Activated T-cell treated with anti-CD3 and anti-CD28 coated beads, Interleukin-2, amount 50 U/mL, for 24 hours (primary cell): Measurements from ENCODE around the gene FAM13A.

Source experiments
- DNase-seq: peaks from one replicate; pipeline ENCODE4 v3.0.0-alpha.2; 2020
- H3K27ac Mint-ChIP-seq: 2 replicates; pipeline ENCODE4 v1.8.0; 2020; ENCODE audit warnings: mild to moderate bottlenecking, mixed read lengths
- H3K27me3 Mint-ChIP-seq: 2 replicates; pipeline ENCODE4 v1.8.0; 2020; ENCODE audit warnings: mixed read lengths
- H3K36me3 Mint-ChIP-seq: 2 replicates; pipeline ENCODE4 v1.8.0; 2020; ENCODE audit warnings: low read depth, mixed read lengths
- H3K4me1 Mint-ChIP-seq: 2 replicates; pipeline ENCODE4 v1.8.0; 2020; ENCODE audit warnings: low read depth, mixed read lengths
- H3K4me3 Mint-ChIP-seq: 2 replicates; pipeline ENCODE4 v1.8.0; 2020; ENCODE audit warnings: mild to moderate bottlenecking, moderate library complexity, mixed read lengths
- H3K9me3 Mint-ChIP-seq: 2 replicates; pipeline ENCODE4 v1.8.0; 2020; ENCODE audit warnings: mixed read lengths

The FAM13A gene

DNA sequence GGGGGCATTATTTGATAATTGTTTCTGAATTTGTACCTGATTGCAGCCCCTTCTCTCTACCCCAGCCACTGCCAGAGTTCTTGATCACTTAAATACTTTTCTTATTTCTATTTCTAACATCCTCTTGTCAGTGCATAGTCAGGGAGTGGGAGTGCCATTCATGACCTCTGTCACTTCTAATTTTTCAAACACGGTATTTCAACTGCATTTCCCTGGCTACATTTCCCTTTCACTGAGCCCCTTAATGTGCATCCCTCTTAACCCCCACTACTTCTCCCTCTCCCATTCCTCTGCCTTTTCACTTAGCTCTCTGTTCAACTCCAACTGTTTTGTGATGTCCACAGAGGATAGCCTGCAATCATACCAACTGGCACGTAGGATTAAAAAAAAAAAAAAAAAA, 231.1 kb downstream of the FAM13A start:
- no peak for DNase-seq
- H3K27ac Mint-ChIP-seq, result no peak overlapping the region
- no peaks in the 10 kb centered on the region for H3K36me3 Mint-ChIP-seq
- no peak overlapping the region for H3K4me3 Mint-ChIP-seq
- H3K9me3 Mint-ChIP-seq, result no peaks in the 10 kb centered on the region
- no peaks in the 10 kb centered on the region for H3K27me3 Mint-ChIP-seq
- peaks cover 19% of the 10 kb centered on the region for H3K4me1 Mint-ChIP-seq

DNA sequence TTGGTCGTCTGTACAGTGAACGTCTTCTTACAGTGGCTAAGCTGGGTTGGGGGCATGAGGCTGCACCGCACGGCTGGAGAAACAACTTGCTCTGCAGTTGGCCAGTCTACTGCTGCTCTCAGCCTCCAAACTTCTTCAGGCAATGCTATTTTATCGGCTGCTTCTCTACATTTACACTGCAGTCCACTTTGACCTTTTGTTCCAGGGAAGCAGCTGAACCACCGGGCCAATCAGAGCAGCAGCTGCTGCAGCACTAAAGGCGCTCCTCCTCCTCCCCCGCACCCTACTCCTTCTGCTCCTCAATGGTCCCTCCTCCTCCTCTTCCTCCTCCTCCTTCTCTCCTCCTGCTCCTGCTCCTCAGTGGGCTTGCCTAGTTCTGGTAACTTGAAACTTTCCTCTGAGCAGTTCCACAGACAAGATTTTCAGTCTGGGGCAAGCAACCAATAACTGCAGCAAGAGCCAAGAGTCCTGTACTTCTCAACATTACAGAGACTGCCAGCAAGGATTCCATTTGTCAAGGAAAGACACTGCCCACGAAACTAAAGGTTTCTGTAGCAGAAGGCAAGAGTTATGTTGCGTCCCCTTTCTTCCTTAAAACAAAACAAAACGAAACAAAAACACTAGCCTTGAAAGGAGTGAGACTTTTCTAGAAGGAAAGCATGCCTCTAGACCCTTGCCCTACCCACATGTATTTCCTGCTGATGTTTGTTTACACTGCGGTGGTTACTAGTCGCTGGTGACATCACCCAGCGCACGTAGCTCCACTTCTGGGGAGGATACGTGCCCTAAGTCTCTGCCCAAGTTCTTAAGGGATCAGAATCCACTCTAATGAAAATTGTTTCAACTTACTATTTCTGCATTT, 233.7 kb downstream of the FAM13A start:
- Mint-ChIP-seq H3K9me3 (no peaks in the 10 kb centered on the region), H3K27ac (peak overlapping the region; percentile 86), H3K4me3 (peak overlapping the region; percentile 80), H3K36me3 (no peaks in the 10 kb centered on the region), H3K27me3 (no peaks in the 10 kb centered on the region), H3K4me1 (peaks cover 38% of the 10 kb centered on the region)
- peak; percentile 52 for DNase-seq

DNA sequence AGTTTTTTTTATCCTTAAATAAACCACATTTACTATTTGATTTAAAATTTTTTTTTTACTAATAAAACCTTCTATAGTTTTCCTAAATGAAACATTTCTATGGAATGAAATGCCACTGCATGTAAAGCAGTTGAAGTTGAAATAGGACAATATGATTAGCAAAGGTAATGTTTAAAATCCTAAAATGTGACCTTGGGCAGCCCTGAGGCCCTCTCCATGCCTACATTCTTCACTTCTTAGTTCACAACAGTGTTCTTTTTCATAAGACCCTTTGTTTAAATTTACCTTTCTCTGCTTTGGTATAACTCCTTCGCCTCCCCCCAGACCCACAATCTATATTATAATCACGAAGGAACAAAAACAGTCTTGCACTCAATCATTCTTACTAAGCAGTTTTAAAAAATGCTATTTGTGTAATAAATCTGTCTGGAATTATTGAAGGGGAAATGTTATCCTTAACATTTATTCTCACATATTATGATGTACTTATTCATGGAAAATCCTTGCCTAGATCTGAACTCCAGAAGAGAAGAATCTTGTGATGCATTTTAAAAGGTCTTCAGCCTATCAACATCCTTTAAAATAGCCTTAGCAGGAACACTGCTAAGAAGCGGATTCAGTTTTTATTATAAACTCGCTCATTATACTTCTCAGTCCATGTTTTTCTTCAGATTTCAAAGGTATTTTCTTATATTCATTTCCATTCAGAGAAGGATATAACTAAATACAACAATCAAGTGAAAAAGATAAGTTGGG, 234.8 kb downstream of the FAM13A start:
- H3K9me3 Mint-ChIP-seq, result no peaks in the 10 kb centered on the region
- peak overlapping the region; percentile 80 for H3K4me3 Mint-ChIP-seq
- no peak overlapping the region for H3K27ac Mint-ChIP-seq

DNA sequence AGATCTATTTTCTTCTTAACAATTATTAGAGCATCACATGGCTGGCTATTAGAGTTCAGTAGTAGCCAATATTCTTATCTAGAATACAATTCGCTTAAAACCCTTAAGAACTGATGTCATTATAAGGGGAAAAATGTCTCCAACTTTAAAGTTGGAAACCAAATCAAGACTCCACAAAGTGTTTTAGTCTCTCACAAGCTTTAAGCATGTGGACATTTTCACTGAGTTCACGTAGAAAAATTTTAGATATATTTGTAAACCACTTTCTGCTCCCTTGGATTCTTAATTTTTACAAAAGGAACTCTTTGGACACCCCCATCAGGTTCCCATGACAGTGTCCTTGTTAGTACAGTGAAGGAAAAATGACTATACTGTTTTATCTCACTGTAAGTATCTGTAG, 235.5 kb downstream of the FAM13A start:
- Mint-ChIP-seq H3K27ac (no peak overlapping the region), H3K4me3 (no peak overlapping the region), H3K27me3 (no peaks in the 10 kb centered on the region), H3K36me3 (no peaks in the 10 kb centered on the region), H3K9me3 (no peaks in the 10 kb centered on the region), H3K4me1 (peaks cover 38% of the 10 kb centered on the region)
- DNase-seq, result no peak

More for the DNA sequence above, 234.8 kb downstream of the FAM13A start:
- DNase-seq, result no peak
- H3K27me3 Mint-ChIP-seq, result no peaks in the 10 kb centered on the region
- H3K36me3 Mint-ChIP-seq, result no peaks in the 10 kb centered on the region
- H3K4me1 Mint-ChIP-seq, result peaks cover 38% of the 10 kb centered on the region

DNA sequence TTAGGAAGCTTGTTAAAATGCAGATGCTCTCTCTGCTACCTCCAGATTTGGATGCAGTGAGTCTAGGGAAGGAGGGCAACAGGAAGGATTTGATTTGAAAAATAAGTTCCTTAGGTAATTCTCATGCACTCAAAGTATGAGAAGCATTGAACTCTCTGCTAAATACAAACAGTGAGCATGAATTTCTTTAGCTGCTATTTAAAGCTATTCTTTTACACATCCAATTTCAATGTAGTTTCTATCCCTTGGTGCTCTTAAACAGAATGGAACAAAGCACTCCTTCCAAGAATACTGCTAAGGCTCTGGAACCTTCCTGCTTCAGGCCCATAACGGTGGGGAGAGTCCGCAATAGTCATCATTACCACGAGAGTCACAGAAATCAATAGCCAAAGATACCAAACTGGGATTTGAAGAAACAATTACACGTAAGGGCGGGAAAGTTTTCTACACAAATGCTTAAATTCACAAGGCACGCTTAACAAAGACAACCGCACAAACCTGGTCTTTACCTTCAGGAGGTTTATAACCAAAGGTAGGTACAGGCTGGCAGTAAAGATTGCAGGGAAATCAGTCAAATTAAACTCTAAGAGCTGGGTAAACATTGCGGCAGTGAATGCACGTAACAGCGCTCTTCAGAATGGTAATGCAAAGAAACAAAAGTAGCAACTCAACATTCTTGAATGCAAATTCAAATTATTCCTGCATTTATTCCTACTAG, 236.1 kb downstream of the FAM13A start:
- Mint-ChIP-seq H3K27me3 (no peaks in the 10 kb centered on the region), H3K9me3 (no peaks in the 10 kb centered on the region), H3K4me1 (peaks cover 38% of the 10 kb centered on the region), H3K4me3 (no peak overlapping the region), H3K27ac (no peak overlapping the region), H3K36me3 (no peaks in the 10 kb centered on the region)
- DNase-seq, result no peak

DNA sequence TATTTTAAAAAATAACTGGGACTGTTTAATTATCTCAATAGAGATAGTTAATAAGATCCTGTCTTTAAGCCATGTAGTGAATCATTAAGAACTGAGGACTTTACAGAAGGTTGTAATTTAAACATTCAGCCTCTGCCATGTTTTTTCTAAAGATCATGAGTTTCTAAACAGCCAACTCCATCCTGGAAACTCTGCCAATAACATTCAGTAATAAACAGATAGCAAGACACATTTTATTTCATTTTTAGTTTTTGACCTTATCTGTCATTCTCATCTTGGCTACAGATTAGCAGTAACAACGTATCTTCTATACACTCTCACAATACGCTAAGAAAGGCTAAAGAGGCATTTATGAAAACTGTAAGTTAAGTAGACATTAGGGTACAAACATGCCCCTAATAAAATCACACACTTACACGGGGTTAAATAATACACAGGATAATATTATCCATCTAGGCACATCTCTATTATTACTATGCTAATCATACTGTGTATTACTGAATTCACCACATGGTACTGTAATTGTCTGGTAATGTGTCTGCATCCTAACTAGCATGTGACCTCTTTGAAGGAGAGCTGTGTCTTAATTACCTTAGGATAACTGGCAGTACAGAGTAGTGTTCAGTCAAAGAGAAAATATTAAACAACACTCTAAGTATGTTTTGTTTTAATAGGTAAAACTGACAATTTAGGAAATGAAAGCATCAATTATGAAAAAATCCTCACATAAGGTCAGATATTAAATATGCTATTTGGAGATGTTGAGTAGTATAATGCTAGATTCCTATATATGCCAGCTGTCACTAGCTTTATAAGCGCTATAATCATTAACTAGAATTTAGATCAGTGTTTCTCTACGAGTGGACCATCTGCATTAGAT, 236.9 kb downstream of the FAM13A start:
- Mint-ChIP-seq H3K9me3 (no peaks in the 10 kb centered on the region), H3K27ac (no peak overlapping the region), H3K27me3 (no peaks in the 10 kb centered on the region), H3K4me1 (peaks cover 38% of the 10 kb centered on the region), H3K4me3 (no peak overlapping the region), H3K36me3 (no peaks in the 10 kb centered on the region)
- DNase-seq, result no peak

DNA sequence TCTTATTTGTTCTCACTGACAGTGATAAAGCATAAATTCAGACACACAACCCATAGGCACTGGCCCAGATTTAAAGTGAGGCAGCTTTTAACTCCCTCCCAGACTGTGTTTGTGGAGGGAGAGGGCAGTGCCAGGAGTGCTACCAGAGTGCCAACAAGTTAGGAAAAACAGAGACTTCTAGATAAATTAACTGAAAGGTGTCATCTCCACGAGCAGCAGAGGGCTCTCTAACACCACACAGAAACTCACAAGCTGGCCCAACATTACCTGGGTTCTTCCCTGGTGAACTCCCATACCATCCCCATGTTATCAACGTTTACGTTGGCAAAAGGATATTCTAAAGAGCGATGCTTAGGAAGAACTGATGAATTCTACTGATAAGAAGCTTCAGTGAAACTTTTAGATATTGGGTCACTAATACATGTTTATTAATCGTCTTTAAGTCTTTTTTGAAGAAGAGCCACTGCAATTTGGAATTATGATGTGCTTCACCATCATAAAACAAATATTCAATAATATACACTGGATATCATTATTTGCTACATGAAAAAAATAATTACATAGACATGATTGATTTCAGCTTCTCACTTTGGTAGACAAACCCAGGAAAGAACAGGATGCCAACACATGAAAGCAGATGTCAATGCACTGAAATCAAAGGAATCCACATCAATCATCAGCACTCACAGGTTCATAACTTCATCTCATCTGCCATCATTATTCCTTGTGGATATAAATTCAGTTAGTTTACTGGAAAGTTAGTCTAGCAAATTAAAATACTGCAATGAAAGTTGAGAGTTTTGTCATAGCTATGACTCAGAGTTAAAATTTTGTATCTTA, 238.1 kb downstream of the FAM13A start:
- no peaks in the 10 kb centered on the region for H3K27me3 Mint-ChIP-seq
- no peaks in the 10 kb centered on the region for H3K9me3 Mint-ChIP-seq
- no peaks in the 10 kb centered on the region for H3K36me3 Mint-ChIP-seq
- no peak overlapping the region for H3K4me3 Mint-ChIP-seq
- peak; percentile 47 for DNase-seq
- no peak overlapping the region for H3K27ac Mint-ChIP-seq
- H3K4me1 Mint-ChIP-seq, result peaks cover 38% of the 10 kb centered on the region

DNA sequence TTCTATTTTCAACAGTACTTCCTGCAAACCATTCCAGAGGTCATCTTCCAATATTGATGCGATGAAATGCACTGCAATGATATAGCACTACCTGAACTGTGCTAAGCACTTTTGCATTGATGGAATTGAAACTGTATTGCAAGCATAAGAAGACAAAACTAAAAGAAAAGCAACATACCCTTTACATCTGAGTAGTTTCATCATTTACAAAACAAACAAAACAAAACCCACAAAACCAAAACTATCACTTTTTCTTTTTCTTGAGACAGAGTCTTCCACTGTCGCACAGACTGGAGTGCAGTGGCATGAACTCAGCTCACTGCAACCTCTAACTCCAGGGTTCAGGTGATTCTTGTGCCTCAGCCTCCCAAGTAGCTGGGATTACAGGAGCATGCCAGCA, 239.2 kb downstream of the FAM13A start:
- Mint-ChIP-seq H3K27me3 (no peaks in the 10 kb centered on the region), H3K4me1 (peaks cover 27% of the 10 kb centered on the region), H3K36me3 (no peaks in the 10 kb centered on the region), H3K9me3 (no peaks in the 10 kb centered on the region), H3K27ac (no peak overlapping the region), H3K4me3 (no peak overlapping the region)
- DNase-seq, result no peak

DNA sequence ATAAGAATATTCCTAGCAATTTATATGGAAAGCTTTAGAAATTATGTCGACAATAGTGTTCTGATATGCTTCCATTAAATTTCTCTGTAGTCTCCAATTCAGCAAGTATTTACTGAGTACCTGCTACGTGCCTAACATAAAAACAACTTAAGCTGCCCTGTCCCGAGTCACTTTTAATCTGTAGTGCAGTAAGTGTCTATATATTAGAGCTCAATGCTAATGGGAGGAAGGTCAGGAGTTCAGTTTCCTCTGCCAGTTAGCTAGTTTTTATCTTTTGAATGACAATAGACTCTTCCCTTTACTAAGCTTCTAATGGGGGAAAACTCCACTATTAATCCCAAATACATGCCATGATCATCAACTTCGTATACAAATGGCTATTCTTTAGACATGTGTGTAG, 240.6 kb downstream of the FAM13A start:
- no peaks in the 10 kb centered on the region for H3K36me3 Mint-ChIP-seq
- no peak for DNase-seq
- H3K4me1 Mint-ChIP-seq, result peaks cover 20% of the 10 kb centered on the region
- no peak overlapping the region for H3K4me3 Mint-ChIP-seq
- no peaks in the 10 kb centered on the region for H3K9me3 Mint-ChIP-seq
- no peak overlapping the region for H3K27ac Mint-ChIP-seq
- no peaks in the 10 kb centered on the region for H3K27me3 Mint-ChIP-seq

DNA sequence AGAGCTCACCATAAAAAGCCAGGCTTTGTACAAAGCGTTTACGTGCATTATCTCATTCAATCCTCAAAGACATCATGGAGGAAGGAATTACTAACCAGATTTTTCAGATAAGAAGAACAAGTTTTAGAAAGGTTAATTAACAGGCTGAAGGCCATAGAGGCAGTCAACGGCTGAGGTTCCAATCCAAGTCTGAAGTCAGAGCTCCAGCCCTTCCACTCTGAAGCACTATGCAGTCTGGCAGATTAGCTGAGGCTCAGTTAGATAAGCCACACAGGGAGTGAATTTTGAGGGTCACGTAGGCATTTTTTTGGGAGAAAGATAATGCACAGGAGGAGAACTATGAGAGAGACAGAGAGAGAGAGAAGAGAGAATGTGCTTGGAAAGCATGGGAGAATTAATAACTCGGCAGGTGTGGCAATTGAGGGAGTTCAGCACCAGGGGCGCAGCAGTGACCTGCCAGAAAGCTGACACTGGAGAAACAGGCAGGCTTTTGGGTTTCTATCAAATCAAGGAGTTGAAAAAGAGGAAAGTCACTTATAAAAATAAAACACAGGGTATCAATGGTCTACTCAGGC, 242.9 kb downstream of the FAM13A start:
- no peaks in the 10 kb centered on the region for H3K9me3 Mint-ChIP-seq
- no peak overlapping the region for H3K4me3 Mint-ChIP-seq
- DNase-seq, result no peak
- H3K36me3 Mint-ChIP-seq, result no peaks in the 10 kb centered on the region
- H3K27me3 Mint-ChIP-seq, result no peaks in the 10 kb centered on the region
- no peak overlapping the region for H3K27ac Mint-ChIP-seq
- H3K4me1 Mint-ChIP-seq, result peaks cover 7% of the 10 kb centered on the region

DNA sequence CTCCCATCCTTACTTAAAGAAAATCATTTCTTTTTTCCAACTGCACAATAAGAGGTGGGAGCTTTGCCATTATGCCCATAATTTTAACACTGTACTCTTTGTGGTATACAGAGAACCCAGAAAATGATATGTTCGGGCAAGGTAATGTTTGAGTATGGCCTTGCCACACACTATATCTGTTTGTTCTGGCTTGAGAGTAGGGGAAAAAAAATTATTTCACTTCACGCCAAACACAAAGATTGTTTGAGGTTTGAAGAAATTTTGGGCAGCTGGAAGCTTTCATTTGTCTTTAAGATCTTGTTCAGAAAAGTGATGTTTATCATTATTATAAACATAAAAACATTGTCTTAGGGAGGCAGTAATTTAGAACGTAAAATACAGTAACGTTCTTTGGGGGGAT, 244.0 kb downstream of the FAM13A start:
- Mint-ChIP-seq H3K4me1 (peaks cover 1% of the 10 kb centered on the region), H3K27ac (no peak overlapping the region), H3K4me3 (no peak overlapping the region), H3K36me3 (no peaks in the 10 kb centered on the region), H3K9me3 (no peaks in the 10 kb centered on the region), H3K27me3 (no peaks in the 10 kb centered on the region)
- DNase-seq, result no peak

DNA sequence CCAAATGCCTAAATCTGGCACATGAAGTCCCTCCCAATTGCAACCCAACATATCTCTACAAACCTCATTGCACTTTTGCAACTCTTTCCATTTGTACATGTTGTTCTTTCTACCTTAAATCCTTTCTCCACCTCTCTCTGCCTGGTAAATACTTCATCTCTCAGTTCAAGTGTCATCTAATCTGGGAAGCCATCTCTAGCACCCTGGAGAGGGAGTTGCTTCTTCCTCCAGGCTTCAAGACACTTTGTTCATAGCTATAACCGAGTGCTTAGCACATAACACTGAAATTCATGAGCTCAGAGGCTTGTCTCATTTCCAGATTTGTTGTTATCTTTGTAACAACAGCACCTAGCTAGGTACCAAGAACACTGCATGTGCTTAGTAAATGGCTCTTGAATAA, 244.6 kb downstream of the FAM13A start:
- DNase-seq, result no peak
- Mint-ChIP-seq H3K4me3 (no peak overlapping the region), H3K27ac (no peak overlapping the region), H3K4me1 (peaks cover 1% of the 10 kb centered on the region), H3K36me3 (no peaks in the 10 kb centered on the region), H3K9me3 (no peaks in the 10 kb centered on the region), H3K27me3 (no peaks in the 10 kb centered on the region)

DNA sequence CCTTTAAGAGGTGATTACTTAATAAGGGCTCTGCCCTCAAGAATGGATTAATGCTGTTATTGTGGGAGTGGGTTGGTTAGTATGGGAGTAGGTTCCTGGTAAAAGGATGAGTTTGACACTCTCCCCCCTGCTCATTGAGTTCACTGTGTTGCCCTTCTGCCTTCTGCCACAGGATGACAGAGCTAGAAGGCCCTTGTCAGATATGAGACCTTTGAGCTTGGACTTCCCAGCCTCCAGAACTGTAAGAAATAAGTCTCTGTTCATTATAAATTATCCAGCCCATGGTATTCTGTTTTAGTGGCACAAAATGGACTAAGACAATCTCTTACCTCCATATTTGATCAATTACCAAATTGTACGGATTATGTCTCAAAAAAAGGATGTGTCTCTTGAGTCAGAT, 245.1 kb downstream of the FAM13A start:
- Mint-ChIP-seq H3K9me3 (no peaks in the 10 kb centered on the region), H3K27me3 (no peaks in the 10 kb centered on the region), H3K36me3 (no peaks in the 10 kb centered on the region), H3K4me1 (peaks cover 1% of the 10 kb centered on the region), H3K4me3 (no peak overlapping the region), H3K27ac (no peak overlapping the region)
- no peak for DNase-seq
